GM12878 (cell line): ENCODE measurements around the gene KRTAP10-1. TPM values are rescaled to one million over a fixed set of nuclear protein-coding genes. Genes with fewer than 3 reads are reported as not detected.

Experiments used
- ATAC-seq: fragments of 200-7000 bp; cut with Tn5 transposase; 3 replicates; pipeline ENCODE4 v1.9.1; 2020; ENCODE audit warnings: mild to moderate bottlenecking, moderate library complexity
- BruUV-seq: library from RNA; stranded (reverse); fragments of 400-500 nt; replicated peaks from 2 replicates; lab custom pipeline; 2021; lab: Mats Ljungman, UMichigan
- CTCF ChIA-PET: fragments of 300-600 bp; sonication (Branson Sonifier 250); formaldehyde crosslinking; extraction: SDS; loops from one replicate; lab custom pipeline; 2021; ENCODE audit warnings: inconsistent platforms; lab: Yijun Ruan, JAX
- POLR2A ChIA-PET: fragments of 350-600 bp; formaldehyde crosslinking; extraction: SDS; loops from one replicate; lab custom pipeline; 2021; ENCODE audit warnings: inconsistent platforms; lab: Charles Lee
- RAD21 ChIA-PET: fragments of 300-600 bp; sonication (Branson Sonifier 250); formaldehyde crosslinking; loops from one replicate; lab custom pipeline; 2023; ENCODE audit warnings: antibody characterized with exemption; ENCODE audit not compliant: unreplicated experiment; lab: Charles Lee
- SMC1A ChIA-PET: fragments of 300-600 bp; sonication (Branson Sonifier 250); formaldehyde crosslinking; loops from one replicate; lab custom pipeline; 2023; ENCODE audit not compliant: unreplicated experiment, uncharacterized antibody; lab: Charles Lee
- DNase-seq: peaks from one replicate; pipeline ENCODE4 v3.0.0-alpha.2; 2011; ENCODE audit warnings: low read depth, low spot score
- FAIRE-seq: peaks from 3 replicates; lab custom pipeline; 2011; peaks lifted over from hg19 to GRCh38; lab: Jason Lieb, UNC
- H2AFZ ChIP-seq: 2 replicates; pipeline ENCODE4 v1.6.0; 2011; ENCODE audit warnings: low read depth, low read length, control low read depth; ENCODE audit not compliant: control insufficient read depth
- H3K27ac ChIP-seq: 2 replicates; pipeline ENCODE4 v1.5.1; 2011; ENCODE audit warnings: control low read depth; ENCODE audit not compliant: control insufficient read depth, insufficient read depth
- H3K27me3 ChIP-seq, 2 experiments: replicated peaks in 1 of 2; 2 replicates each; pipeline versions ENCODE4 v1.6.0 to v1.6.1; 2011; ENCODE audit warnings: low read length in 1 of 2; ENCODE audit not compliant: control insufficient read depth in 2 of 2, insufficient read depth in 2 of 2
- H3K36me3 ChIP-seq, 2 experiments: 2 replicates each; pipeline ENCODE4 v1.5.1; 2011; ENCODE audit warnings: low read length in 1 of 2; ENCODE audit not compliant: control insufficient read depth in 2 of 2, insufficient read depth in 2 of 2
- H3K4me1 ChIP-seq: 2 replicates; pipeline ENCODE4 v1.6.1; 2011; ENCODE audit warnings: mild to moderate bottlenecking, low read length, moderate library complexity, mixed read lengths; ENCODE audit not compliant: control insufficient read depth, insufficient read depth
- H3K4me2 ChIP-seq: 2 replicates; pipeline ENCODE4 v1.6.0; 2011; ENCODE audit warnings: control low read depth; ENCODE audit not compliant: control insufficient read depth, insufficient read depth
- H3K4me3 ChIP-seq: fragments of 200-600 bp; sonication (generic); 2 replicates; pipeline ENCODE4 v1.5.1; 2016
- H3K79me2 ChIP-seq: 2 replicates; pipeline ENCODE4 v1.6.0; 2011; ENCODE audit warnings: low read length; ENCODE audit not compliant: control insufficient read depth, insufficient read depth
- H3K9ac ChIP-seq: 2 replicates; pipeline ENCODE4 v1.8.0; 2011; ENCODE audit warnings: low read length, control low read depth, mixed read lengths; ENCODE audit not compliant: control insufficient read depth, insufficient read depth
- H3K9me3 ChIP-seq: replicated peaks from 3 replicates; pipeline ENCODE4 v1.5.1; 2011; ENCODE audit warnings: mild to moderate bottlenecking, low read length; ENCODE audit not compliant: control insufficient read depth, insufficient read depth
- H4K20me1 ChIP-seq: 2 replicates; pipeline ENCODE4 v1.6.0; 2011; ENCODE audit not compliant: control insufficient read depth, insufficient read depth
- BACH1 ChIP-seq: fragments of 450-650 bp; IDR thresholded peaks from 2 replicates; pipeline ENCODE4 v1.6.1; 2017; ENCODE audit warnings: mild to moderate bottlenecking, borderline replicate concordance
- E4F1 ChIP-seq: fragments of 450-650 bp; IDR thresholded peaks from 2 replicates; pipeline ENCODE4 v1.6.1; 2018; ENCODE audit warnings: borderline replicate concordance, mild to moderate bottlenecking; ENCODE audit not compliant: partially characterized antibody
- HCFC1 ChIP-seq: fragments of 150-350 bp; IDR thresholded peaks from 2 replicates; pipeline ENCODE4 v1.6.1; 2014; ENCODE audit warnings: low read length
- MEF2A ChIP-seq: IDR thresholded peaks from 2 replicates; pipeline ENCODE4 v1.6.1; 2011; ENCODE audit warnings: low read depth, mild to moderate bottlenecking, low read length, moderate library complexity; ENCODE audit not compliant: insufficient read depth
- MXI1 ChIP-seq: fragments of 150-350 bp; IDR thresholded peaks from 2 replicates; pipeline ENCODE4 v1.6.1; 2011; ENCODE audit warnings: low read depth, mild to moderate bottlenecking, inconsistent platforms, low read length, improper control_type of control experiment
- NBN ChIP-seq: fragments of 450-650 bp; IDR thresholded peaks from 2 replicates; pipeline ENCODE4 v1.6.1; 2016
- SIN3A ChIP-seq: IDR thresholded peaks from 2 replicates; pipeline ENCODE4 v1.6.1; 2012; ENCODE audit warnings: low read depth, low read length, improper control_type of control experiment
- WRNIP1 ChIP-seq: IDR thresholded peaks from 2 replicates; pipeline ENCODE4 v1.6.1; 2011; ENCODE audit warnings: low read depth, low read length, improper control_type of control experiment, borderline replicate concordance
- WGBS: methylation state at CpG from one replicate; pipeline ENCODE4 v1.1.6; 2016; ENCODE audit warnings: low lambda C conversion rate; ENCODE audit not compliant: insufficient replicate concordance, insufficient coverage; ENCODE audit errors: missing lambda C conversion rate; 5-methylcytosine and 5-hydroxymethylcytosine counted together
- in situ Hi-C: fragments of 300-500 bp; cut with MboI; formaldehyde crosslinking; loops from 9 replicates; pipeline ENCODE4 v1.14.3; 2018; ENCODE audit warnings: mixed read lengths
- intact Hi-C: fragments of 100-400 bp; cut with micrococcal nuclease; formaldehyde crosslinking; loops from one replicate; pipeline ENCODE4 v1.14.2; 2022; ENCODE audit not compliant: unreplicated experiment
- polyA plus RNA-seq, 11 experiments: library from polyadenylated mRNA; depleted of rRNA in 4 of 11; unstranded in 6 of 11; stranded (reverse) in 5 of 11; fragments of >200 nt; fragmentation: Nextera tagmentation in 4 of 11; fragmentation: Illumina TruSeq in 1 of 11; extraction: Ambion mirVana in 4 of 11; extraction: Trizol in 1 of 11; gene quantifications; 1 replicate in 1 of 11; 2 replicates in 10 of 11; pipeline versions ENCODE4 v1.2.1 to v1.2.3, GENCODE V29; 2011 to 2016; ENCODE audit warnings: inconsistent platforms in 2 of 11, missing spikeins in 2 of 11, low read depth in 1 of 11
- total RNA-seq, 4 experiments: library from RNA; depleted of rRNA in 3 of 4; stranded (reverse); fragments of >200 nt in 3 of 4; fragmentation: Illumina TruSeq in 1 of 4; extraction: Trizol in 1 of 4; gene quantifications; 2 replicates each; pipeline versions ENCODE4 v1.2.1 to v1.2.3, GENCODE V29; 2013 to 2021
- TF ChIP-seq, protein P1 (sequence below): IDR thresholded peaks from 2 replicates; pipeline ENCODE4 v1.6.1; 2012; ENCODE audit warnings: improper control_type of control experiment, low read depth, low read length; ENCODE audit not compliant: insufficient replicate concordance
- TF ChIP-seq, protein P2 (sequence below): IDR thresholded peaks from 2 replicates; pipeline ENCODE4 v1.6.1; 2011; ENCODE audit warnings: low read depth, mild to moderate bottlenecking, low read length, moderate library complexity, borderline replicate concordance; ENCODE audit errors: extremely low read depth

KRTAP10-1 gene
- total and polyA plus RNA-seq, 10 of the 15 experiments (the other 5 are each of a cell fraction or from before 2014, with no cell fraction given), result not detected

DNA sequence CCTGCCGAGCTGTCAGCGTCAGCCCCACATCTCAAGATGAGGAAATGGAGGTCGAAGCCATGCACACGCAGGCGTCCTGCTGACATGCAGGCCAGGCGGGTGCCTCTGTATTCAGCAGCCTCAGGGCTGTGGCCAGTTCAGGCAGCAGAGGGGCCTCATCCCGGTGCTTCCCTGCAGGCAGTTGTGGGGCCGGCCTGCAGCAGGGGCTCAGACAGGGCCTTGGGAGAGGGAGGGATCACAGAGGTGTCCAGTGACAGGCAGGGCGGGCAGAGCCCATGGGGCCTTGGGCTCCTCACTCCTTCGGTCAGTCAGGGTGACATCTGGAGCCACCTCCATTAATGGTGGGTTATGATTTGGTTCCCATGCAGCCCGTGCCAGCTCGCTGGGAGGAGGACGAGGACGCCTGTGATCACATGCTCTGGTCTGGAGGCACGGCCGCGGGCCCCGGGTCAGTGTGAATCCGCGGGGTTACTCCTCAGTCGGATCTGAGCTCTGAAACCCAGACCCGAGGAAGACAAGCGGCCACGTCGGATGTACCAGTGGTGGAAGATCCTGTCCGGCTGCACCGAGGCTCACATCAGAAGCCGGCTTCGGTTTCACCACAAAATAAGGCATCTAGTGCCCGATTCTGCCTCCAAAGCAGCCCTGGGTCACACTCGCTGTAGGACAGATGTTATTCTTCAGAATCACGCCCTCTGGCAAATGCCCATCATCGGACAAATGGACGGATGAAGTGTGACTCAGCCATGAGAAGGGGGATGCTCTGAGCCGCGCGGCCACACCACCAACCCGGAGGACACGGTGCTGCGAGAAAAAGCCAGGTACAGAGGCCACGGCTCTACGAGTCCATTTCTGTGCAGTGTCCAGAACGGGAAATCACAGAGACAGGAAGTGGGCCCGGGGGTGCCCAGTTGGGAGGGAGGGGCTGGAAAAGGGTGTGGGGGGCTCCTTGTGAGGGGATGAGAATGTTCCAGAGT is 33.4 kb downstream of the KRTAP10-1 start:
- WGBS, result 51% methylated on average over 44 of the region's 44 CpGs
- RAD21 ChIA-PET, result no interaction called here
- Histone ChIP-seq H3K4me2 (no peak overlapping the region), H3K27me3 (no peaks in the 10 kb centered on the region; a peak in 1 of 4 replicates), H3K4me1 (no peaks in the 10 kb centered on the region), H3K9me3 (no peaks in the 10 kb centered on the region), H2AFZ (no peak overlapping the region), H3K79me2 (no peaks in the 10 kb centered on the region), H3K4me3 (no peak overlapping the region), H4K20me1 (no peaks in the 10 kb centered on the region), H3K36me3 (no peaks in the 10 kb centered on the region), H3K27ac (no peak overlapping the region), H3K9ac (no peak overlapping the region)
- ATAC-seq, result no peak
- CTCF ChIA-PET, result interaction anchor here (1.7 kb wide), 1 partner anchor 287 kb away, joined by 4 read pairs; no protein-coding TSS in a partner anchor
- SMC1A ChIA-PET, result no interaction called here
- no peak for DNase-seq
- in situ Hi-C loops (loop anchor here (5.0 kb wide), 1 partner anchor 286 kb away; no protein-coding TSS in a partner anchor), intact Hi-C loops (no loop called here)
- no TSS peak for BruUV-seq
- POLR2A ChIA-PET, result no interaction called here
- FAIRE-seq, result no peak
- TF ChIP-seq WRNIP1 (no peak), HCFC1 (no peak), MEF2A (no peak), SIN3A (no peak), E4F1 (no peak), MXI1 (no peak), NBN (no peak), BACH1 (no peak)
- TF ChIP-seq, protein P1, sequence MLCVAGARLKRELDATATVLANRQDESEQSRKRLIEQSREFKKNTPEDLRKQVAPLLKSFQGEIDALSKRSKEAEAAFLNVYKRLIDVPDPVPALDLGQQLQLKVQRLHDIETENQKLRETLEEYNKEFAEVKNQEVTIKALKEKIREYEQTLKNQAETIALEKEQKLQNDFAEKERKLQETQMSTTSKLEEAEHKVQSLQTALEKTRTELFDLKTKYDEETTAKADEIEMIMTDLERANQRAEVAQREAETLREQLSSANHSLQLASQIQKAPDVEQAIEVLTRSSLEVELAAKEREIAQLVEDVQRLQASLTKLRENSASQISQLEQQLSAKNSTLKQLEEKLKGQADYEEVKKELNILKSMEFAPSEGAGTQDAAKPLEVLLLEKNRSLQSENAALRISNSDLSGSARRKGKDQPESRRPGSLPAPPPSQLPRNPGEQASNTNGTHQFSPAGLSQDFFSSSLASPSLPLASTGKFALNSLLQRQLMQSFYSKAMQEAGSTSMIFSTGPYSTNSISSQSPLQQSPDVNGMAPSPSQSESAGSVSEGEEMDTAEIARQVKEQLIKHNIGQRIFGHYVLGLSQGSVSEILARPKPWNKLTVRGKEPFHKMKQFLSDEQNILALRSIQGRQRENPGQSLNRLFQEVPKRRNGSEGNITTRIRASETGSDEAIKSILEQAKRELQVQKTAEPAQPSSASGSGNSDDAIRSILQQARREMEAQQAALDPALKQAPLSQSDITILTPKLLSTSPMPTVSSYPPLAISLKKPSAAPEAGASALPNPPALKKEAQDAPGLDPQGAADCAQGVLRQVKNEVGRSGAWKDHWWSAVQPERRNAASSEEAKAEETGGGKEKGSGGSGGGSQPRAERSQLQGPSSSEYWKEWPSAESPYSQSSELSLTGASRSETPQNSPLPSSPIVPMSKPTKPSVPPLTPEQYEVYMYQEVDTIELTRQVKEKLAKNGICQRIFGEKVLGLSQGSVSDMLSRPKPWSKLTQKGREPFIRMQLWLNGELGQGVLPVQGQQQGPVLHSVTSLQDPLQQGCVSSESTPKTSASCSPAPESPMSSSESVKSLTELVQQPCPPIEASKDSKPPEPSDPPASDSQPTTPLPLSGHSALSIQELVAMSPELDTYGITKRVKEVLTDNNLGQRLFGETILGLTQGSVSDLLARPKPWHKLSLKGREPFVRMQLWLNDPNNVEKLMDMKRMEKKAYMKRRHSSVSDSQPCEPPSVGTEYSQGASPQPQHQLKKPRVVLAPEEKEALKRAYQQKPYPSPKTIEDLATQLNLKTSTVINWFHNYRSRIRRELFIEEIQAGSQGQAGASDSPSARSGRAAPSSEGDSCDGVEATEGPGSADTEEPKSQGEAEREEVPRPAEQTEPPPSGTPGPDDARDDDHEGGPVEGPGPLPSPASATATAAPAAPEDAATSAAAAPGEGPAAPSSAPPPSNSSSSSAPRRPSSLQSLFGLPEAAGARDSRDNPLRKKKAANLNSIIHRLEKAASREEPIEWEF, result no peak
- TF ChIP-seq, protein P2, sequence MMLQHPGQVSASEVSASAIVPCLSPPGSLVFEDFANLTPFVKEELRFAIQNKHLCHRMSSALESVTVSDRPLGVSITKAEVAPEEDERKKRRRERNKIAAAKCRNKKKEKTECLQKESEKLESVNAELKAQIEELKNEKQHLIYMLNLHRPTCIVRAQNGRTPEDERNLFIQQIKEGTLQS, result no peak
- TF ChIP-seq, all 136 proteins: peak for 0
